GM23248 (cell line): ENCODE results near the gene PGS1. TPM values are rescaled to one million over a fixed set of nuclear protein-coding genes. Genes with fewer than 3 reads are reported as not detected.

ENCODE experiments used
- DNase-seq: peaks from one replicate; pipeline ENCODE4 v3.0.0-alpha.2; 2015
- H2AFZ ChIP-seq: fragments of 200-600 bp; sonication (generic); 2 replicates; pipeline ENCODE4 v1.6.1; 2016; ENCODE audit warnings: antibody characterized with exemption
- H3F3A ChIP-seq: fragments of 200-600 bp; sonication (generic); 2 replicates; pipeline ENCODE4 v1.6.1; 2016; ENCODE audit warnings: mild to moderate bottlenecking, antibody characterized with exemption, mixed run types; ENCODE audit not compliant: insufficient read depth
- H3K27ac ChIP-seq: fragments of 200-600 bp; sonication (generic); 2 replicates; pipeline ENCODE4 v1.5.1; 2016; ENCODE audit warnings: mild to moderate bottlenecking
- H3K27me3 ChIP-seq: fragments of 200-600 bp; sonication (generic); replicated peaks from 2 replicates; pipeline ENCODE4 v1.6.1; 2016; ENCODE audit warnings: mild to moderate bottlenecking; ENCODE audit not compliant: insufficient read depth
- H3K36me3 ChIP-seq: fragments of 200-600 bp; sonication (generic); 2 replicates; pipeline ENCODE4 v1.6.1; 2016; ENCODE audit warnings: low read depth, mild to moderate bottlenecking
- H3K4me1 ChIP-seq: fragments of 200-600 bp; sonication (generic); 2 replicates; pipeline ENCODE4 v1.6.1; 2016; ENCODE audit warnings: mild to moderate bottlenecking; ENCODE audit not compliant: insufficient read depth
- H3K4me2 ChIP-seq: fragments of 200-600 bp; sonication (generic); one replicate; pipeline ENCODE4 v1.6.1; 2016; ENCODE audit warnings: mild to moderate bottlenecking; ENCODE audit not compliant: unreplicated experiment
- H3K4me3 ChIP-seq: fragments of 200-600 bp; sonication (generic); 2 replicates; pipeline ENCODE4 v1.5.1; 2016; ENCODE audit warnings: mild to moderate bottlenecking
- H3K79me2 ChIP-seq: fragments of 200-600 bp; sonication (generic); 2 replicates; pipeline ENCODE4 v1.6.1; 2016; ENCODE audit warnings: mild to moderate bottlenecking; ENCODE audit not compliant: insufficient read depth
- H3K9ac ChIP-seq: fragments of 200-600 bp; sonication (generic); 2 replicates; pipeline ENCODE4 v1.6.1; 2016; ENCODE audit warnings: mild to moderate bottlenecking
- H3K9me2 ChIP-seq: fragments of 200-600 bp; sonication (generic); 2 replicates; pipeline ENCODE4 v1.6.1; 2016; ENCODE audit warnings: mixed run types, mild to moderate bottlenecking, moderate library complexity; ENCODE audit not compliant: insufficient read depth
- H3K9me3 ChIP-seq: fragments of 200-600 bp; sonication (generic); one replicate; pipeline ENCODE4 v1.6.1; 2017; ENCODE audit warnings: low read depth
- H4K20me1 ChIP-seq: fragments of 200-600 bp; sonication (generic); 2 replicates; pipeline ENCODE4 v1.6.0; 2016; ENCODE audit not compliant: insufficient read depth
- EZH2 ChIP-seq: fragments of 200-600 bp; sonication (generic); IDR thresholded peaks from 2 replicates; pipeline ENCODE4 v1.6.1; 2018; ENCODE audit warnings: antibody characterized with exemption, mild to moderate bottlenecking; ENCODE audit not compliant: insufficient read depth, poor library complexity, severe bottlenecking
- EZH2phosphoT487 ChIP-seq: fragments of 200-600 bp; sonication (generic); IDR thresholded peaks from 2 replicates; pipeline ENCODE4 v1.6.1; 2018; ENCODE audit warnings: antibody characterized with exemption, moderate library complexity, mild to moderate bottlenecking, low read depth; ENCODE audit not compliant: insufficient read depth
- WGBS, 2 experiments: methylation state at CpG; one replicate each; pipeline ENCODE4 v1.1.6; 2015 to 2017; ENCODE audit warnings: low lambda C conversion rate in 2 of 2, low coverage in 1 of 2; ENCODE audit errors: missing lambda C conversion rate in 2 of 2; 5-methylcytosine and 5-hydroxymethylcytosine counted together
- in situ Hi-C: fragments of 300-500 bp; cut with MboI; formaldehyde crosslinking; loops from 2 replicates; pipeline ENCODE4 v1.15.0; 2020
- polyA plus RNA-seq: library from polyadenylated mRNA; unstranded; fragments of >200 nt; fragmentation: Nextera tagmentation; extraction: Ambion mirVana; gene quantifications from 2 replicates; pipeline ENCODE4 v1.2.1, GENCODE V29; 2016
- total RNA-seq: library from RNA; depleted of rRNA; stranded (reverse); fragments of >200 nt; shearing (Covaris generic); gene quantifications from 2 replicates; pipeline ENCODE4 v1.2.3, GENCODE V29; 2014

Gene PGS1
- total and polyA plus RNA-seq, 2 experiments from 2014 or later, result 30.2 to 32.5 TPM

DNA sequence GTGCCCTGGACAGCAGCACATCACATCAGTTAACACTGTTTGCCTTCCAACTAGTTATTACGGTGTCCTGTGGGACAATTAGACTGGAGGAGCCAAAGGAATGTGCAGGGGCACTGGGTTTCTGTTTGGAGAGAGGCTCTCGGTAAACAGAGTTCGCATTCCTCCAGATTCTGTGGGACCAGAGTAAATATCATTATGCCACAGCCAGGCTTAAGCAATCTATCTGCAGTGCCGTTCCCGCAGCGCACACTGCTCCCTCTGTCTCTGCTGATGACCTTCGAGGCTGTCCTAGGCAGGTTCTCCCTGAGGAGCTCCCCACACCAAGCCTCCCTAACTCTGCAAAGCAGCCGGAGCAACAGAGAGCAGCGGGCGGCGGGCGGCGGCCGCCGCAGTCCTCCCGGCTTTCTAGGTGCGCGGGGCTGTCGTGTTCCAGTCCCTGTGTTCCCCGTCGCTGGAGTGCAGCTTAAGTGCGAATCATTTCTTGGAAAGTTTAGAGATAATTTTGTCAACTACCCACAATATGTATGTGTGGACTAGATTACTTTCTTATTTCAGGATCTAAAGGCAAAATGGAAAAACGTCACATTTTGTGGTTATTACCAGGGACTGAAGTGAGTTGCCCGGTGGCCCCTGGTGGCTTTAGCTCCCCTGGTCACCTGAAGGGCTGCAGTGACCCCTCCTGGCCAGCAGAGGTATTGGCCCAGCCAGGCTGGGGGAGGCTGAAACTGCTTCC, 43.3 kb downstream of the PGS1 start:
- H2AFZ ChIP-seq, result no peak overlapping the region
- H3K79me2 ChIP-seq, result peaks cover 13% of the 10 kb centered on the region
- H3K27ac ChIP-seq, result no peak overlapping the region
- no peak overlapping the region for H3K9ac ChIP-seq
- 86 to 89% methylated on average over 17 to 24 of the region's 24 CpGs for WGBS, 2 experiments
- in situ Hi-C loops, result loop anchor here (5.0 to 10.0 kb wide), 2 partner anchors 64 to 137 kb away; no protein-coding TSS in a partner anchor
- no peak overlapping the region for H3K4me2 ChIP-seq
- H3K36me3 ChIP-seq, result 0 out of 2 replicates have a peak, but pooled peaks cover 11% of the 10 kb centered on the region
- no peak overlapping the region for H3K4me3 ChIP-seq
- H3K9me2 ChIP-seq, result no peaks in the 10 kb centered on the region
- H3K4me1 ChIP-seq, result no peaks in the 10 kb centered on the region
- no peaks in the 10 kb centered on the region for H3K9me3 ChIP-seq
- peak; percentile 78 for DNase-seq
- TF ChIP-seq EZH2 (no peak), EZH2phosphoT487 (no peak)
- H3K27me3 ChIP-seq, result no peaks in the 10 kb centered on the region
- H4K20me1 ChIP-seq, result no peaks in the 10 kb centered on the region
- 0 out of 2 replicates have a peak, but pooled peaks cover 5% of the 10 kb centered on the region for H3F3A ChIP-seq

DNA sequence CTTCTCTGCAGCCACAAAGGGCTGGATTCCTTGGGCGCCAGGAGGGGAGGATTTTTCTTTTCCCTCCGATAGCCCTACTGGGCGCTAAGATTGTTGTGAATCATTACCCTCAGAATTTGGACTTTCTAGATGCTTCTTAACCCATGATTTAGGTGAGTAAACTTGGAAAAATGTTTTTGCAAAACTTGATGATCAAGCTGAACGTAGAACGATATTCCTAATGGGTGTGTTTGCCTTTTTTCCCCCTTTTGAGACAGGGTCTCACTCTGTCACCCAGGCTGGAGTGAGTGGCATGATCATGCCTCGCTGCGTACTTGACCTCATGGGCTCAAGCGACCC, 43.8 kb downstream of the PGS1 start:
- Histone ChIP-seq H3K9ac (no peak overlapping the region), H3K4me2 (no peak overlapping the region), H3K27me3 (no peaks in the 10 kb centered on the region), H3F3A (0 out of 2 replicates have a peak, but pooled peaks cover 5% of the 10 kb centered on the region), H4K20me1 (no peaks in the 10 kb centered on the region), H3K4me3 (no peak overlapping the region), H3K9me3 (no peaks in the 10 kb centered on the region), H3K9me2 (no peaks in the 10 kb centered on the region), H3K4me1 (no peaks in the 10 kb centered on the region), H3K36me3 (0 out of 2 replicates have a peak, but pooled peaks cover 11% of the 10 kb centered on the region), H3K79me2 (peaks cover 10% of the 10 kb centered on the region), H2AFZ (no peak overlapping the region), H3K27ac (no peak overlapping the region)
- 78 to 85% methylated on average over 8 of the region's 8 CpGs for WGBS, 2 experiments
- TF ChIP-seq EZH2phosphoT487 (no peak), EZH2 (no peak)
- no peak for DNase-seq
- in situ Hi-C loops, result loop anchor here (5.0 to 10.0 kb wide), 2 partner anchors 65 to 137 kb away; no protein-coding TSS in a partner anchor

DNA sequence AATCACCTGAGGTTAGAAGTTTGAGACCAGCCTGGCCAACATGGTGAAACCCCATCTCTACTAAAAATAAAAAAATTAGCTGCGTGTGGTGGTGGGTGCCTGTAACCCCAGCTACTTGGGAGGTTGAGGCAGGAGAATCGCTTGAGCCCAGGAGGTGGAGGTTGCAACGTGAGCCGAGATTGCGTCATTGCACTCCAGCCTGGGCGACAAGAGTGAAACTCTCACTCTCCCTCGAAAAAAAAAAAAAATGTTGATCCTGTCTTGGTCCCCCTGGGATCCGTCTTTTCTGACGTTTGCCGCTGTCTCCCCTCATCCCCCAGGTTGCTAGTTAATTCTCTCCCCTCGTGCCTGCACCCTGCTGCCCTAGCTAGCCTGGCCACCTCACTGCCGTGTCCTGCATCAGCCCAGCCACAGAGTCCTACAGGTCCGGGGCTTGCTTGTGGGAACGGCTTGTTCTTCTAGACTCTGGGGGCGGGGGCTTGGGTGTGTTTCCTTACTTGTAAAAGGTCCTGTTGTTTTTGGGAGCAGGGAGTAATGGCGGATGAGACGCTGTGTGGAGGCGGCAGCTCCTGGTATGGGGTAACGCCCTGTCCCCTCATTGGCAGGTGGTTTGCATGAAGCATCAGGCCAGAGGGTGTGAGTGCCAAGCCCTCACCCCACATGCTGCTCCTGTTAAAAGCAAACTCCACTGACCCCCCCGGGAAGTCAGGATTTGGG, 44.6 kb downstream of the PGS1 start:
- Histone ChIP-seq H3K4me1 (no peaks in the 10 kb centered on the region), H2AFZ (no peak overlapping the region), H3K4me2 (no peak overlapping the region), H3K9me2 (no peaks in the 10 kb centered on the region), H3K9ac (no peak overlapping the region), H3K4me3 (no peak overlapping the region), H3K36me3 (0 out of 2 replicates have a peak, but pooled peaks cover 11% of the 10 kb centered on the region), H3K79me2 (peaks cover 4% of the 10 kb centered on the region), H3K27ac (no peak overlapping the region), H3K27me3 (no peaks in the 10 kb centered on the region), H3K9me3 (no peaks in the 10 kb centered on the region), H4K20me1 (no peaks in the 10 kb centered on the region), H3F3A (0 out of 2 replicates have a peak, but pooled peaks cover 5% of the 10 kb centered on the region)
- WGBS, 2 experiments, result 78 to 84% methylated on average over 20 of the region's 20 CpGs
- DNase-seq, result no peak
- no peak for TF ChIP-seq EZH2phosphoT487
- no peak for TF ChIP-seq EZH2
- in situ Hi-C loops, result loop anchor here (5.0 to 10.0 kb wide), 2 partner anchors 66 to 138 kb away; no protein-coding TSS in a partner anchor

GRCh38 chr17:78423961-78424675, 45.7 kb downstream of the PGS1 start:
- Histone ChIP-seq H3K36me3 (0 out of 2 replicates have a peak, but pooled peaks cover 11% of the 10 kb centered on the region), H3K4me3 (no peak overlapping the region)
- in situ Hi-C loops, result loop anchor here (5.0 to 10.0 kb wide), 2 partner anchors 67 to 139 kb away; no protein-coding TSS in a partner anchor

More at GRCh38 chr17:78423961-78424675, 45.7 kb downstream of the PGS1 start:
- no peaks in the 10 kb centered on the region for H3K79me2 ChIP-seq
- H3K9me3 ChIP-seq, result no peaks in the 10 kb centered on the region
- H4K20me1 ChIP-seq, result no peaks in the 10 kb centered on the region
- no peak for DNase-seq
- 0 out of 2 replicates have a peak, but pooled peaks cover 5% of the 10 kb centered on the region for H3F3A ChIP-seq
- no peak for TF ChIP-seq EZH2phosphoT487
- TF ChIP-seq EZH2, result no peak
- no peaks in the 10 kb centered on the region for H3K27me3 ChIP-seq
- H3K9me2 ChIP-seq, result no peaks in the 10 kb centered on the region
- H2AFZ ChIP-seq, result no peak overlapping the region
- no peak overlapping the region for H3K9ac ChIP-seq
- H3K27ac ChIP-seq, result no peak overlapping the region
- no peak overlapping the region for H3K4me2 ChIP-seq
- no peaks in the 10 kb centered on the region for H3K4me1 ChIP-seq
- WGBS, 2 experiments, result 81 to 85% methylated on average over 18 of the region's 18 CpGs
